ENCODE data around the gene DIP2C. TPM values are rescaled to one million over a fixed set of nuclear protein-coding genes. Genes with fewer than 3 reads are reported as not detected.
"Not testable (repeated sequence)": the region's sequence is repeated elsewhere in the genome, so short reads cannot be mapped to it uniquely, and the experiment has no call there.

Gene DIP2C
- polyA plus RNA-seq, 3 donors, result 4.4 to 15.1 (median 10.0) TPM

DNA sequence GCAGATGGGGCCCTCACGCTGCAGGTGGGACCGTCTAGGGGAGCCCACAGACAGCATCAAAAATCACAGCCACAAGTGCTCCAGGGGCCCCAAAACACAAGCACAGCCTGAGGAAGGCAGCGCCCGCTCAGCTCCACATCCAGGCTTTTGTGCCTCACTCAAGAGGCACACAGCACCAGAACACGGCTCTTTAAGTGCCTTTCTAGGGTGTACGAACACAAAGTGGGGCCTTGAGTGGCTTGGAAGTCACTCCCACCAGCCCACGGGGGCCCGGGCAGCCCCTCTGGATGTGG lies 65.2 kb downstream of the DIP2C start:
- no peak overlapping the region for H3K27ac ChIP-seq (ENCODE audit: low read depth, low read length)
- 67 to 71% (median 68%) methylated on average over 8 of the region's 8 CpGs for WGBS, 3 donors

DNA sequence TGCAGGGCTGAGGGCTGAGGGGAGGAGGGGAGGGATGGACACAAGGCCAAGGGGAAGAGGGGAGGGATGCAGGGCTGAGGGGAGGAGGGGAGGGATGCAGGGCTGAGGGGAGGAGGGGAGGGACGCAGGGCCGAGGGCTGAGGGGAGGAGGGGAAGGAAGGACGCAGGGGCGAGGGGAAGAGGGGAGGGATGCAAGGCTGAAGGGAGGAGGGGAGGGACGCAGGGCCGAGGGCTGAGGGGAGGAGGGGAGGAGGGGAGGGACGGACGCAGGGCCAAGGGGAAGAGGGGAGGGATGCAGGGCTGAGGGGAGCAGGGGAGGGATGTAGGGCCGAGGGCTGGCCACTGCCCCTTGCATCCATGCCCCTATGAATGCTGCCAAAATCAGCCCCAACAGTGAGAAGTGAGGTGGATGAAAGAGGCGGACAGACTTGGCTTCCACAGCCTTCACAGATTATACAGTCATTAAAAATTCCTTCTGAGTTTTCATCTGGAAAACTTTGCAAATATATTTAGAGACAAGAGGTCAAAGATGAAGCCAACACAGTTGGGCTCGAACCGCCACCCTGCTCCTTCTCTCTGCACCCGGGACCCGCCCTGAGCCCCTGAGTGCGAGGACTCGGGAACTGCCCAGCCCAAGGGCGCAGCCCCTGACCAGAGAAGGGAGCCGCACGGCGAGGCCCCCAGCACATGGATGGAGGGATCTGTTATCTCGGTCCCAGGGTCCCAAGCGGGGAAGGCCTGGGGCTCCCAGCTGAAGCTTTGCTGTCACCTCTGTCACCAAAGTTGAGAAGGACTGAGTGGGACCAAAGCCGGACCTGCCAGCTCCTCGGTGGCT lies 65.8 kb downstream of the DIP2C start:
- 69 to 87% (median 70%) methylated on average over 22 to 24 of the region's 24 CpGs for WGBS, 3 donors
- H3K27ac ChIP-seq (ENCODE audit: low read depth, low read length), result no peak overlapping the region

DNA sequence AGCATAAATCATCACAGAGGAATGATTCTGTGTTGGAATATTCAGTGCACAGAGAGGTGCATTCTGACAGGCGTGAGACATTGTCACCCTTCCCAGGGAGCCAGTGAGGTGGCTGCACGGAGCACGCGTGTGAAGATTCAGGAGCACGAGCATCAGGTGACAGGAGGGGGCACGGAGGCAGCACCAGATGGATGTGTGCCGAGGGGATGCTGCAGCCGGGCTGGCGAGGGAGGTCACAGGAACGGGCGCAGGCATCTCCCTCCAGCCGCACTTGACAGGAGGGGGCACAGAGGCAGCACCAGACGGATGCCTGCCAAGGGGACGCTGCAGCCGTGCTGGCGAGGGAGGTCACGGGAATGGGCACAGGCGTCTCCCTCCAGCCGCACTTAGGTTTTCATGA lies 66.5 kb downstream of the DIP2C start:
- H3K27ac ChIP-seq (ENCODE audit: low read depth, low read length), result no peak overlapping the region
- 89 to 96% (median 95%) methylated on average over 19 of the region's 19 CpGs for WGBS, 3 donors

GRCh38 chr10:621981-622740 lies 67.3 kb downstream of the DIP2C start:
- WGBS, 3 donors, result 87 to 92% (median 88%) methylated on average over 12 to 13 of the region's 13 CpGs
- H3K27ac ChIP-seq (ENCODE audit: low read depth, low read length), result no peak overlapping the region

DNA sequence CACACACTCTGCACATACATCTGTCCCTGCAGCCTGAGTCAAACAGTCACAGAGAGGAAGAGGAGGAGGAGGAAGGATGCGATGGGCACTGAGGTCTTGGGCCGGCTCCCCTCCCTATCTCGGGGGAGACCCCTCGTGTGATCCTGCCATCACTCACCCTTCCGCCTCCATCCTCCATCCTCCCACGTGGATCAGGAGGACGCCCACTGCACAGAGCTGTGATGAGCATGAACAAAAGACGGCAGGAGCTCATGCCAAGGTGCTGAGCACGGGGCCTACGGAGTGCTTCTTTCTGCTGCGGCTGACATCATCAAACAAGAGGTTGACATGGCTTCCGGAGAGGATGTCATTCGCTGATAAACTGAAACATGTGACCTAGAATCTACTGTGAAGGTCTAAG lies 68.0 kb downstream of the DIP2C start:
- H3K27ac ChIP-seq (ENCODE audit: low read depth, low read length), result no peak overlapping the region
- 81 to 83% (median 81%) methylated on average over 13 of the region's 13 CpGs for WGBS, 3 donors

GRCh38 chr10:620971-621370 lies 68.5 kb downstream of the DIP2C start:
- 87 to 90% (median 89%) methylated on average over 12 of the region's 12 CpGs for WGBS, 3 donors
- no peak overlapping the region for H3K27ac ChIP-seq (ENCODE audit: low read depth, low read length)

GRCh38 chr10:620417-620816 lies 69.1 kb downstream of the DIP2C start:
- no peak overlapping the region for H3K27ac ChIP-seq (ENCODE audit: low read depth, low read length)
- WGBS, 3 donors, result 55 to 84% (median 60%) methylated on average over 7 of the region's 7 CpGs

- WGBS, 3 donors, result 85 to 92% (median 89%) methylated on average over 12 of the region's 12 CpGs
- H3K27ac ChIP-seq (ENCODE audit: low read depth, low read length), result no peak overlapping the region
Observed at GRCh38 chr10:619710-620109, 69.8 kb downstream of the DIP2C start.

DNA sequence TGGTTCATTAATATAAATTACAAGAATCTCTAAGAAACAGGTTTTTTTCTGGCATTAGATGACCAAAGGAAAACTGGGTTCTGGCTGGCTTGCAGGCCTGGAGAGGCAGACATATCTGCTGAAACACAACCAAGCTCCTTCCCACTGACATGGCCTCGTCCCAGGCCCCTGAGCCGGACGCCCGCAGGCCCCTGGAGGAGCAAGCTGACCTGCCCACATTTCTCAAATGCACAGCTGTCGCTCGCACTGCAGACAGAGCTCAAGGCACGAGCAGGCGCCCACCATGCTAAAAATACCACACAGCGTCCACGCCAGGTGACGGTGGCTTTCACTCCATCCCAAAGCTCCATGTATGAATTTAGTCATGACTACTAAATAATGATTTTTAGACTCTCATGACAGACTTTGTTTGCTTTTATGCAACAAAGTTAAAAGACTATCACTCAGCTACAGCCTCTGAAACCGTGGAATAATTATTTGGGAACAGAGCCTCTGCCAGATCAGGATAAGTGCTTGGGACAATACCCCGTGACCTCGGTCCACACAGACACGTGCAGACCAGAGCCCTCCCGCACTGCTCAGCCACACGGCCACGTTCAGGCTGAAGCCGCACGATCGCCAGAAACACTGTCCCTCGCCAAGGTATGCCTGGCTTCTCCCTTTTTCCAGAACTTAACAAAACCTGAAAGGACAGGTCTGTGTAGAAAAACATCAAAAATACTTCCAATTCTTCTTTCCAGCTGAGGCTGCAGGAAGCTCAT lies 71.1 kb downstream of the DIP2C start:
- 37 to 81% (median 70%) methylated on average over 22 of the region's 22 CpGs for WGBS, 3 donors
- H3K27ac ChIP-seq (ENCODE audit: low read depth, low read length), result no peak overlapping the region

GRCh38 chr10:617471-617870 lies 72.0 kb downstream of the DIP2C start:
- no peak overlapping the region for H3K27ac ChIP-seq (ENCODE audit: low read depth, low read length)
- 90 to 94% (median 94%) methylated on average over 10 of the region's 10 CpGs for WGBS, 3 donors

DNA sequence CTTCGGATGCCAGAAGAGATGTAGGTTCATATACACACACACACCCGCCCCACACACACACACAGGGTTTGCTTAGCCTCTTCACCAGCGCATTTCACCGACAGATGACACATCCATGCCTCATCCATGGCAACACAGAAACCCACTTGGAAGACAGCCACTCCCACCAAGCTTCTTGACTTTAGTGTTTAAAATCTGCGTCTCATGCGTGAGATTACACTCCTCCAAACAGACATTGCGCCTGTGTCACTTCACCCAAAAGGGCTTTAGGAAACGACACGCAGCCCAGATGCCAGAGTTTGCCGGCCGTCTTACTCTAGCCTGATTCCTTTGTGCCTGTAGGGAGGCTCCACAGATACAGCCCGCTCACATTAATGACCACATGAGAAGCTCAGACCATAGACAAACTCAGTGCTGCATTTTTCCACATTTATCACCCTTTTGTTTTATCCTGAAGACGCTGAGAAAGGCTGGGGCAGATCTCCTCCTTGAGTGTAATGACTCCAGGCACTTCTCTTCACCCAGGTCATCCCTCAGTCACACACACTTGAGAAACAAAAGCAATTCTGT lies 73.8 kb downstream of the DIP2C start:
- no peak overlapping the region for H3K27ac ChIP-seq (ENCODE audit: low read depth, low read length)
- WGBS, 3 donors, result 93 to 94% (median 93%) methylated on average over 13 of the region's 13 CpGs

GRCh38 chr10:614790-615582 lies 74.5 kb downstream of the DIP2C start:
- WGBS, 3 donors, result 79 to 88% (median 88%) methylated on average over 23 of the region's 23 CpGs

GRCh38 chr10:614139-614711 lies 75.2 kb downstream of the DIP2C start:
- no peak overlapping the region for H3K27ac ChIP-seq (ENCODE audit: low read depth, low read length)
- WGBS, 3 donors, result 63 to 92% (median 85%) methylated on average over 15 of the region's 15 CpGs

More at GRCh38 chr10:614790-615582, 74.5 kb downstream of the DIP2C start:
- no peak overlapping the region for H3K27ac ChIP-seq (ENCODE audit: low read depth, low read length)

DNA sequence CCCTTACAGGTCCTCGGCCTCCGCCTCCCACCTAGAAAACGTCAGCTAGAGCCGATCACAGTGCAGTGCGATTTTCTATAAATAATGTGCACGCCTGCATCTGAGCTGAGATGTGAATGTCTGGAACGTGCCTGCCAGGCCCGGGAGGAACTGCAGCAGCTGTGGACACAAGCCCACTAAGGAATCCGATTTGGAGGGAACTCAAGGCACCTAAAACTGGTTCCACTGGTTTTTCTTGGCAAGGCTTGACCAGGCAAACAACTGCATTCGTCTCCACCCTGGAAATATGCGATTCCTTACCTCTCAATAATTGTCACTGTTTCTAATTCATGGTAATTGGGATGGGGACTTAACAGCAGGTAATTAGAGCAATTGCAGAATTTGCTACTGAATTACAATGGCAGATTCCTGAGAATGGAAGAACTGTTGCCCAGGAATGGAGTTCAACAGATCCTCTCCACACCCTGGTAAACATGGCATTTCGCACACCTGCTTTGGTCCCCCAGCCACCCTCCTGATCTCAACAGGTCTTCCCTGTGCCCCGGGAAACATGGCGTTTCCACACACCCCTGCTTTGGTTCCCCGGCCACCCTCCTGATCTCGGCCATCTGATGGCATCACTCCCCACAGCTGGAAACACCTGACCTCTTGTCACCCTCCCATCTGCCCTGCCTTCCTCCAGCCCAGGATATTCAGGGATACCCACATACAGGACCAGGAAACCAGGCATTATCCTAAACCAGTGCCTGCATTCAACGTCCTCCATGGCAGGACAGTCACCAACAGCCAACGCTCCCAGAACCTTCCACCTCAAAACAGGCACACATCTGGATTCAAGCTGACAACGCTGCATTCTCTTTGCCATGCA lies 76.0 kb downstream of the DIP2C start:
- H3K27ac ChIP-seq (ENCODE audit: low read depth, low read length), result no peak overlapping the region
- WGBS, 3 donors, result 33 to 86% (median 83%) methylated on average over 19 of the region's 19 CpGs

- 26 to 82% (median 82%) methylated on average over 10 of the region's 10 CpGs for WGBS, 3 donors
- H3K27ac ChIP-seq (ENCODE audit: low read depth, low read length), result no peak overlapping the region
Observed at GRCh38 chr10:612696-613095, 76.8 kb downstream of the DIP2C start.

DNA sequence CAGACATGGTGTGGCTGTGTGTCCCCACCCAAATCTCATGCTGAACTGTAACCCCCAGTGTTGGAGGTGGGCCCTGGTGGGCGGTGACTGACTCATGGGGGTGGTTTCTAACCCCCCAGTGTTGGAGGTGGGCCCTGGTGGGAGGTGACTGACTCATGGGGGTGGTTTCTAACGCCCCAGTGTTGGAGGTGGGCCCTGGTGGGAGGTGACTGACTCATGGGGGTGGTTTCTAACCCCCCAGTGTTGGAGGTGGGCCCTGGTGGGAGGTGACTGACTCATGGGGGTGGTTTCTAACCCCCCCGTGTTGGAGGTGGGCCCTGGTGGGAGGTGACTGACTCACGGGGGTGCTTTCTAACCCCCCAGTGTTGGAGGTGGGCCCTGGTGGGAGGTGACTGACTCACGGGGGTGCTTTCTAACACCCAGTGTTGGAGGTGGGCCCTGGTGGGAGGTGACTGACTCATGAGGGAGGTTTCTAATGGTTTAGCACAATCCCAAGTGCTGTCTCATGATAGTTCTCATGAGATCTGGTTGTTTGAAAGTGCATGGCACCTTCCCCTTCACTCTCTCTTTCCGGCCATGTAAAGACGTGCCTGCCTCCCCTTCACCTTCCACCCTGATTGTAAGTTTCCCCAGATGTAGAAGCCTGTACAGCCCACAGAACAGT lies 78.7 kb downstream of the DIP2C start:
- not testable (repeated sequence) for H3K27ac ChIP-seq (ENCODE audit: low read depth, low read length)
- 74 to 81% (median 78%) methylated on average over 7 of the region's 7 CpGs for WGBS, 3 donors

Measured in adipose tissue (tissue), 3 donors.